SU-DHL-6 (cell line): ENCODE data around the gene TOLLIP.

Experiments
- CTCF ChIP-seq: fragments of 200-600 bp; sonication (generic); IDR thresholded peaks from one replicate; pipeline ENCODE4 v1.5.1; 2017; ENCODE audit warnings: antibody characterized with exemption, mild to moderate bottlenecking, low read length, moderate library complexity; ENCODE audit not compliant: insufficient read depth, poor library complexity, severe bottlenecking
- EZH2phosphoT487 ChIP-seq: fragments of 200-600 bp; sonication (generic), shearing (Covaris generic); conservative IDR thresholded peaks from 2 replicates; pipeline ENCODE4 v1.6.1; 2018; ENCODE audit warnings: mild to moderate bottlenecking, antibody characterized with exemption, low read length, moderate library complexity, mixed read lengths

GRCh38 chr11:1310318-1310687, 871 bp upstream of the TOLLIP start:
- TF ChIP-seq CTCF = no peak
- no peak for TF ChIP-seq EZH2phosphoT487
